HFF-Myc (cell line): Measurements from ENCODE around the gene LRRTM1.

Source experiments
- DNase-seq: peaks from one replicate; pipeline ENCODE4 v3.0.0-alpha.2; 2011; ENCODE audit warnings: low read depth; ENCODE audit errors: extremely low read depth
- H3K4me3 ChIP-seq: replicated peaks from 2 replicates; pipeline ENCODE4 v1.5.1; 2011; ENCODE audit warnings: low read depth, mild to moderate bottlenecking, control low read depth, low read length
- TF ChIP-seq, protein P1 (sequence below): IDR thresholded peaks from 2 replicates; pipeline ENCODE4 v1.5.1; 2012; ENCODE audit warnings: mild to moderate bottlenecking, low read depth, low read length, control low read depth; ENCODE audit errors: missing control alignments

Gene LRRTM1, protein sequence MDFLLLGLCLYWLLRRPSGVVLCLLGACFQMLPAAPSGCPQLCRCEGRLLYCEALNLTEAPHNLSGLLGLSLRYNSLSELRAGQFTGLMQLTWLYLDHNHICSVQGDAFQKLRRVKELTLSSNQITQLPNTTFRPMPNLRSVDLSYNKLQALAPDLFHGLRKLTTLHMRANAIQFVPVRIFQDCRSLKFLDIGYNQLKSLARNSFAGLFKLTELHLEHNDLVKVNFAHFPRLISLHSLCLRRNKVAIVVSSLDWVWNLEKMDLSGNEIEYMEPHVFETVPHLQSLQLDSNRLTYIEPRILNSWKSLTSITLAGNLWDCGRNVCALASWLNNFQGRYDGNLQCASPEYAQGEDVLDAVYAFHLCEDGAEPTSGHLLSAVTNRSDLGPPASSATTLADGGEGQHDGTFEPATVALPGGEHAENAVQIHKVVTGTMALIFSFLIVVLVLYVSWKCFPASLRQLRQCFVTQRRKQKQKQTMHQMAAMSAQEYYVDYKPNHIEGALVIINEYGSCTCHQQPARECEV

DNA sequence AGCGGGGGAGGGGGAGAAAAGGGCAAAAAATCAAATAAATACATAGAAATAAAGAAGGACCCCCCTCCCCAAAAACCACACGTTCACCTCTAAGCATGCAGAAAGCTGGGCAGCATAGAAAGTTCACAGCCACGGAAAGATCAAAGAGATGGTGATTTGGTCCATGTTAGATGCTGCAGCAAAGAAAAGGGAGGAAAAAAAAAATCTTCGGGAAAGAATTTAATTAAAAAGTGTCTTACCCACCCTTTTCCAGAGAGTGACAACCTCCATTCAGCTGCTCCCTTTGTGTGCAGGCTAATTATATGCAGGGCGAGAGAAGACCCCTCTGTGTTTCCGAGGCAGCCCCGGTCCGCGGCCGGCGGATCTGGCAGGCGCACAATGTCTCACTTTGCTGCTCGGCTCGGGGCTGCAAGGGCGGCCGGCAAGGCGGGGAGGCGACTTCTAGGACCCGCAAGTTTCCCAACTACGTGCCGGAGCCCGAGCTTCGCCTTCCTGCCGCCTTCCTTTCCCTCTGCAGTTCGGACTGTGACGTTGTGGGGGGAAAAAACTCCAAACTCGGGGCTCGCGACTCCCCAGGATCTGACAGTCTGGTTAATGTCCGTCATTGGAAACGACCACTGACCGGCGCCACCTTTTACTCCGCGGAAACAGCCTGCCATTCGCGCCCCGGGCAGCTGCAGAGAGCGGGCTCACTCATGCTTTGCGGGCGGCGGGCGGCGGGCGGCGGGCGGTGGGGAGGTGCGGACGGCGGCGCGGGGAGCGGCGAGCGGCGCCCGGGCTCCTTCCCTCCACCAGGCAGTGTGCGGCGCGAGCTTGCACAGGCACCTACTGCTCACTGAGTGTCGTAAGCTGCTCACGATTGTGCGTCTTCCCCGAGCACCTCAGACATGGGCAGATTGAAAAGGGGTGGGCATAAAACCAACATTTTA, at the start of gene LRRTM1:
Gene LRRTM1, minus strand, starts transcription at position 844 of the 929 bp plus-strand sequence. CDS start 933 bp downstream, outside the sequence.
- DNase-seq = no peak
- TF ChIP-seq, protein P1, sequence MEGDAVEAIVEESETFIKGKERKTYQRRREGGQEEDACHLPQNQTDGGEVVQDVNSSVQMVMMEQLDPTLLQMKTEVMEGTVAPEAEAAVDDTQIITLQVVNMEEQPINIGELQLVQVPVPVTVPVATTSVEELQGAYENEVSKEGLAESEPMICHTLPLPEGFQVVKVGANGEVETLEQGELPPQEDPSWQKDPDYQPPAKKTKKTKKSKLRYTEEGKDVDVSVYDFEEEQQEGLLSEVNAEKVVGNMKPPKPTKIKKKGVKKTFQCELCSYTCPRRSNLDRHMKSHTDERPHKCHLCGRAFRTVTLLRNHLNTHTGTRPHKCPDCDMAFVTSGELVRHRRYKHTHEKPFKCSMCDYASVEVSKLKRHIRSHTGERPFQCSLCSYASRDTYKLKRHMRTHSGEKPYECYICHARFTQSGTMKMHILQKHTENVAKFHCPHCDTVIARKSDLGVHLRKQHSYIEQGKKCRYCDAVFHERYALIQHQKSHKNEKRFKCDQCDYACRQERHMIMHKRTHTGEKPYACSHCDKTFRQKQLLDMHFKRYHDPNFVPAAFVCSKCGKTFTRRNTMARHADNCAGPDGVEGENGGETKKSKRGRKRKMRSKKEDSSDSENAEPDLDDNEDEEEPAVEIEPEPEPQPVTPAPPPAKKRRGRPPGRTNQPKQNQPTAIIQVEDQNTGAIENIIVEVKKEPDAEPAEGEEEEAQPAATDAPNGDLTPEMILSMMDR = no peak
- H3K4me3 ChIP-seq = no peak within 1 kb of the TSS

DNA sequence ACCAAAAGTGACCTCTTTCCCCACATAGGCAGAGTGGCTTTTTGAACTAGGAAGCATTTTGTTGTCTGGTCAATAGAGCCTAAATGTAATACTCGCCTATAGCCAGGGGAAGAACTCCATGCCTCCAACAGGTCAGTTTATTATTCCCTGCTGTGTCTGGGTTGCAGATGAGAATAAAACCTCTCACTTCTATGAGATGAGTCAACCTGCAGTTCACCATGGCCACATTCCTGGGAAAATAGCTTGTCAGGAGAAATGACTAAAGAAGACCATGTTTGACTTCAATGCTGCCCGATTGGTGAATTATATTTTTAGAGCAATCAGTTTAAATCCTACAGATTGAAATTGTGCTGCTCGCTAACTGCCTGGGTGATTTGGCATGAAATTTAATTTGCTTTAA, 46.7 kb upstream of the LRRTM1 start:
- TF ChIP-seq, protein P1 = no peak
- no peak for DNase-seq
- H3K4me3 ChIP-seq = no peak overlapping the region

DNA sequence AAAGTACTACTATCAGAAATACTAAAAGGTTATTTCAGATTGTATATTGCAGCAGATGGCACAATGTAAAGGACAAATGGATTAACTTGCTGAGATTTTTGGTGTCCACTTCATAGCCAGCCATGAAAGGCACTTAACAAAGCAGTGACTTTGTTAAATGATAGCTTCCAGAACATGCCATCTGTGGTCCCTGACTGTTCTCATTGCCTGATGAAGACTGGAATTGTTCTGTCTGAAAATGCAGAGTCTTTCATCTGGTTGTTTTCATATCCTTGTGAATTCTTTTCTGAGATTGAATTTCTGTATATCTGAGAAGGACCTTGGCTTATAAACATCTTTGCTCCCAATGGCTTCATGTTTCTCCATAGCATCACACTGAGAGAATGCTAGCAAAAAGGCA, 44.4 kb upstream of the LRRTM1 start:
- TF ChIP-seq, protein P1 = no peak
- no peak for DNase-seq
- H3K4me3 ChIP-seq = no peak overlapping the region

DNA sequence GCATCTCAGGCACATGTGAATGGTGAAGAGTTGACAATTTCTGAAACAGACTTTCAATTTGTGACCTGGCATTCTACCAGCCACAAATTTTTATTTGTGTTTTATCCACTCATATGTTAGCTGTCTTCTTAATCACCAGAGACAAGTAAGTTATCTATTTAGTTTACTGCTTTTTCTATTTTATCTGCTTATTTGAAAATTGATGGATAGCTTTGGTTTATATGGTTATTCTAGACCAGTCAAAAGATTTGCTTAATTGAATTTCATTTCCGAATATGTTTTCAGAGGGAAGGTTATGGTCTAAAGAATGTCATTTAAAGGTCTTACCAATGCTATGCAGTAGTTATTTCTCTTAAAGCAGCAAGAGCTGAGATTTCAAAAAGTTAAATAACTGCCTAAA, 43.5 kb upstream of the LRRTM1 start:
- DNase-seq = no peak
- H3K4me3 ChIP-seq = no peak overlapping the region
- TF ChIP-seq, protein P1 = no peak

DNA sequence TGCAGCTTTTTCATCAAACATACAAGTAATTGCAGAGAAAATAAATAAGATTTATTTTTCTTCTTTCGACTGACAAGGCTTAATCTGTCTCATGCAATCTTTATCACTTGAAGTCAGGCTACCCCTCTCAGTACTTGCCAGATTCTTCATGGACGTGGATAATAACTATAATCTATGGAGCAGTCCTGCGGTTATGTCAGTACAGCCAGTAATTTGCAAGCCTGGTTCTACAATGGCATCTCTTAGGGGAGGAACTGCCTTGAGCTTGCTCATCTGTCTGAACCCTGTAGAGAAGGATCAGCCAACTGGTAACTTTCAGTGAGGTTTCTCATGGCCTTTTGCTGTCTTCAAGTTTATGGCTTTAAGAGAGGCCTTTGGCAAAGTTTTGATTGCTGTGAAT, 35.5 kb upstream of the LRRTM1 start:
- H3K4me3 ChIP-seq = no peak overlapping the region
- no peak for DNase-seq
- TF ChIP-seq, protein P1 = no peak

DNA sequence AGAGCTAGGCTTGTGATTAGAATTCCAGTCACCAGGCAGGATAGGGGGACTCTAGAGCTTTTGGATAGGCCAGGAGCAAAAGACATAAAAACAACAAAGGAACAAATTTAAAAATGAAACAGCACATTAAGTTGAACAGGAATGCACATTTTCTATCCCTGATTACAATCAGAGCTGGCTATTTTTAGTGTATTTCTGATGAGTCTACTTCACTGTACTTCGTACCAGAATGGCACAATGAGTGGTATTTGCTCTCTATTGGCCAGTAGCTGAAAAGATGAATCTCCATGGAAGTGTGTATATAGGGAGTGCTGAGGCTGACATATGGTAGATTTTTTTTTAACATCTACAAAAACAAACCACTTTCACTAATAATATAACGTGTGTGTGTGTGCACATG, 34.2 kb upstream of the LRRTM1 start:
- DNase-seq = no peak
- TF ChIP-seq, protein P1 = no peak
- H3K4me3 ChIP-seq = no peak overlapping the region
